Kasumi-1 (cell line): ENCODE measurements around the gene STOML2.
"Not testable (repeated sequence)": the region's sequence is repeated elsewhere in the genome, so short reads cannot be mapped to it uniquely, and the experiment has no call there.

Experiments used
- DNase-seq, 2 experiments: peaks; one replicate each; lab custom pipeline; 2025; lab: John Stamatoyannopoulos, UW

Gene STOML2

GRCh38 chr9:35102769-35103659 lies at the start of gene STOML2:
Gene STOML2 (minus strand): TSS chr9:35103131. CDS start chr9:35103094, 37 bp downstream.
- peak; percentile 98 for DNase-seq

- not testable (repeated sequence) for DNase-seq
Measured at GRCh38 chr9:35147941-35148563, 45.1 kb upstream of the STOML2 start.

- no peak for DNase-seq
Measured at GRCh38 chr9:35142037-35142436, 39.1 kb upstream of the STOML2 start.

GRCh38 chr9:35140093-35140492 lies 37.2 kb upstream of the STOML2 start:
- DNase-seq: no peak

- DNase-seq: no peak
Measured at GRCh38 chr9:35136866-35137265, 33.9 kb upstream of the STOML2 start.

- no peak for DNase-seq
Measured at GRCh38 chr9:35135988-35136387, 33.1 kb upstream of the STOML2 start.

- DNase-seq: no peak
Measured at GRCh38 chr9:35134920-35135319, 32.0 kb upstream of the STOML2 start.

GRCh38 chr9:35116898-35117551 lies 14.1 kb upstream of the STOML2 start:
- peak; percentile 94 to 96 for DNase-seq

GRCh38 chr9:35116539-35116897 lies 13.6 kb upstream of the STOML2 start:
- no peak for DNase-seq

GRCh38 chr9:35115680-35116538 lies 13.0 kb upstream of the STOML2 start, which contains the start of gene ATOSB:
Gene ATOSB (minus strand): TSS chr9:35115862. CDS start chr9:35108274, 7,588 bp downstream.
- DNase-seq: peak; percentile 99

- peak; percentile 73 to 89 for DNase-seq
Measured at GRCh38 chr9:35114840-35115628, 12.1 kb upstream of the STOML2 start.

GRCh38 chr9:35114113-35114839 lies 11.3 kb upstream of the STOML2 start:
- peak; percentile 94 for DNase-seq

- no peak for DNase-seq
Measured at GRCh38 chr9:35112257-35113020, 9.5 kb upstream of the STOML2 start.

GRCh38 chr9:35111001-35111933 lies 8.3 kb upstream of the STOML2 start:
- DNase-seq: peak; percentile 96

GRCh38 chr9:35110327-35110761 lies 7.4 kb upstream of the STOML2 start:
- DNase-seq: no peak

- DNase-seq: no peak
Measured at GRCh38 chr9:35108946-35109575, 6.1 kb upstream of the STOML2 start.

GRCh38 chr9:35108461-35108860 lies 5.5 kb upstream of the STOML2 start:
- DNase-seq: no peak
